ENCODE results near the gene FRAT1. TPM values are rescaled to one million over a fixed set of nuclear protein-coding genes. Genes with fewer than 3 reads are reported as not detected.

The FRAT1 gene
- total RNA-seq, 1 donor from 2014 or later = 1.4 TPM

- H3K4me3 ChIP-seq (ENCODE audit: insufficient read depth, low read depth, low read length) = no peak overlapping the region
- H3K9ac ChIP-seq (ENCODE audit: low read length) = no peak overlapping the region
- H2AFZ ChIP-seq (ENCODE audit: low read depth, low read length) = no peak overlapping the region
- H3K27ac ChIP-seq (ENCODE audit: low read depth, low read length) = no peak overlapping the region
- no peak overlapping the region for H3K27ac Mint-ChIP-seq (ENCODE audit: unreplicated experiment)
- no peaks in the 10 kb centered on the region for H4K20me1 ChIP-seq (ENCODE audit: insufficient read depth, low read length)
- no peaks in the 10 kb centered on the region for H3K27me3 Mint-ChIP-seq (ENCODE audit: low read depth, unreplicated experiment)
- FAIRE-seq (no peak), DNase-seq (ENCODE audit: low read depth) (no peak)
- no peak for TF ChIP-seq CTCF (IDR thresholded peaks at IDR 0.05; ENCODE audit: insufficient read depth, low read depth, low read length)
- H3K79me2 ChIP-seq (ENCODE audit: insufficient read depth, low read length) = no peaks in the 10 kb centered on the region
- no peaks in the 10 kb centered on the region for H3K9me3 ChIP-seq (ENCODE audit: insufficient read depth, low read depth, low read length)
- no peaks in the 10 kb centered on the region for H3K9me3 Mint-ChIP-seq (ENCODE audit: unreplicated experiment)
- no peaks in the 10 kb centered on the region for H3K4me1 ChIP-seq (ENCODE audit: insufficient read depth, low read length)
- no peak overlapping the region for H3K4me2 ChIP-seq (ENCODE audit: low read length)
- H3K4me1 Mint-ChIP-seq (ENCODE audit: low read depth, unreplicated experiment) = no peaks in the 10 kb centered on the region
- peaks cover 25% of the 10 kb centered on the region for H3K36me3 ChIP-seq (ENCODE audit: insufficient read depth, low read length)
- no peak overlapping the region for H3K4me3 Mint-ChIP-seq (ENCODE audit: unreplicated experiment)
- peaks cover 16% of the 10 kb centered on the region for H3K36me3 Mint-ChIP-seq (ENCODE audit: low read depth, unreplicated experiment)
- no peaks in the 10 kb centered on the region for H3K27me3 ChIP-seq (ENCODE audit: insufficient read depth, low read length)
Measured at GRCh38 chr10:97361537-97361901, 42.4 kb downstream of the FRAT1 start.

- H3K4me2 ChIP-seq (ENCODE audit: low read length) = no peak overlapping the region
- H3K27me3 Mint-ChIP-seq (ENCODE audit: low read depth, unreplicated experiment) = no peaks in the 10 kb centered on the region
- no peaks in the 10 kb centered on the region for H3K27me3 ChIP-seq (ENCODE audit: insufficient read depth, low read length)
- H3K27ac Mint-ChIP-seq (ENCODE audit: unreplicated experiment) = no peak overlapping the region
- no peaks in the 10 kb centered on the region for H4K20me1 ChIP-seq (ENCODE audit: insufficient read depth, low read length)
- H3K9me3 ChIP-seq (ENCODE audit: insufficient read depth, low read depth, low read length) = no peaks in the 10 kb centered on the region
- no peaks in the 10 kb centered on the region for H3K4me1 ChIP-seq (ENCODE audit: insufficient read depth, low read length)
- TF ChIP-seq CTCF (IDR thresholded peaks at IDR 0.05; ENCODE audit: insufficient read depth, low read depth, low read length) (no peak), EZH2 (IDR thresholded peaks at IDR 0.05; ENCODE audit: insufficient read depth, low read length) (no peak)
- no peak overlapping the region for H3K4me3 Mint-ChIP-seq (ENCODE audit: unreplicated experiment)
- H3K36me3 ChIP-seq (ENCODE audit: insufficient read depth, low read length) = peaks cover 22% of the 10 kb centered on the region
- H3K79me2 ChIP-seq (ENCODE audit: insufficient read depth, low read length) = no peaks in the 10 kb centered on the region
- no peak overlapping the region for H3K4me3 ChIP-seq (ENCODE audit: insufficient read depth, low read depth, low read length)
- no peaks in the 10 kb centered on the region for H3K9me3 Mint-ChIP-seq (ENCODE audit: unreplicated experiment)
- H3K9ac ChIP-seq (ENCODE audit: low read length) = no peak overlapping the region
- DNase-seq (ENCODE audit: low read depth) (no peak), FAIRE-seq (no peak)
- H3K36me3 Mint-ChIP-seq (ENCODE audit: low read depth, unreplicated experiment) = peaks cover 19% of the 10 kb centered on the region
- H3K4me1 Mint-ChIP-seq (ENCODE audit: low read depth, unreplicated experiment) = no peaks in the 10 kb centered on the region
- H2AFZ ChIP-seq (ENCODE audit: low read depth, low read length) = no peak overlapping the region
- H3K27ac ChIP-seq (ENCODE audit: low read depth, low read length) = no peak overlapping the region
Measured at GRCh38 chr10:97362310-97363033, 43.4 kb downstream of the FRAT1 start.

GRCh38 chr10:97363071-97363470, 44.0 kb downstream of the FRAT1 start:
- no peaks in the 10 kb centered on the region for H4K20me1 ChIP-seq (ENCODE audit: insufficient read depth, low read length)
- no peaks in the 10 kb centered on the region for H3K27me3 Mint-ChIP-seq (ENCODE audit: low read depth, unreplicated experiment)
- no peaks in the 10 kb centered on the region for H3K4me1 Mint-ChIP-seq (ENCODE audit: low read depth, unreplicated experiment)
- no peaks in the 10 kb centered on the region for H3K79me2 ChIP-seq (ENCODE audit: insufficient read depth, low read length)
- H2AFZ ChIP-seq (ENCODE audit: low read depth, low read length) = no peak overlapping the region
- TF ChIP-seq EZH2 (IDR thresholded peaks at IDR 0.05; ENCODE audit: insufficient read depth, low read length) = no peak
- H3K4me1 ChIP-seq (ENCODE audit: insufficient read depth, low read length) = no peaks in the 10 kb centered on the region
- no peak overlapping the region for H3K9ac ChIP-seq (ENCODE audit: low read length)
- no peak overlapping the region for H3K27ac Mint-ChIP-seq (ENCODE audit: unreplicated experiment)
- H3K9me3 ChIP-seq (ENCODE audit: insufficient read depth, low read depth, low read length) = no peaks in the 10 kb centered on the region
- peaks cover 20% of the 10 kb centered on the region for H3K36me3 Mint-ChIP-seq (ENCODE audit: low read depth, unreplicated experiment)
- H3K9me3 Mint-ChIP-seq (ENCODE audit: unreplicated experiment) = no peaks in the 10 kb centered on the region
- DNase-seq (ENCODE audit: low read depth) (no peak), FAIRE-seq (no peak)
- H3K27ac ChIP-seq (ENCODE audit: low read depth, low read length) = no peak overlapping the region
- H3K36me3 ChIP-seq (ENCODE audit: insufficient read depth, low read length) = peaks cover 22% of the 10 kb centered on the region
- H3K4me2 ChIP-seq (ENCODE audit: low read length) = no peak overlapping the region
- no peak overlapping the region for H3K4me3 ChIP-seq (ENCODE audit: insufficient read depth, low read depth, low read length)
- H3K4me3 Mint-ChIP-seq (ENCODE audit: unreplicated experiment) = no peak overlapping the region
- H3K27me3 ChIP-seq (ENCODE audit: insufficient read depth, low read length) = no peaks in the 10 kb centered on the region
